AG04449 (cell line): ENCODE measurements around the gene LDLRAD4.

Experiments used
- CTCF ChIA-PET: fragments of 350-600 bp; formaldehyde crosslinking; extraction: SDS; loops from one replicate; lab custom pipeline; 2021; ENCODE audit warnings: antibody characterized with exemption; lab: Yijun Ruan, JAX
- POLR2A ChIA-PET: fragments of 400-600, 350-600 bp; formaldehyde crosslinking; extraction: SDS; loops from one replicate; lab custom pipeline; 2020; ENCODE audit warnings: antibody characterized with exemption, inconsistent platforms; lab: Yijun Ruan, JAX
- DNase-seq: peaks from one replicate; pipeline ENCODE4 v3.0.0-alpha.2; 2010; ENCODE audit warnings: low read depth, low spot score
- H3K4me3 ChIP-seq: 2 replicates; pipeline ENCODE4 v1.5.1; 2011; ENCODE audit warnings: low read depth, mild to moderate bottlenecking, control low read depth, low read length
- TF ChIP-seq, protein P1 (sequence below): IDR thresholded peaks from one replicate; pipeline ENCODE4 v1.5.1; 2011; ENCODE audit warnings: mild to moderate bottlenecking, moderate library complexity, low read length, control low read depth, inconsistent platforms; ENCODE audit not compliant: insufficient read depth; ENCODE audit errors: missing control alignments

LDLRAD4 gene

DNA sequence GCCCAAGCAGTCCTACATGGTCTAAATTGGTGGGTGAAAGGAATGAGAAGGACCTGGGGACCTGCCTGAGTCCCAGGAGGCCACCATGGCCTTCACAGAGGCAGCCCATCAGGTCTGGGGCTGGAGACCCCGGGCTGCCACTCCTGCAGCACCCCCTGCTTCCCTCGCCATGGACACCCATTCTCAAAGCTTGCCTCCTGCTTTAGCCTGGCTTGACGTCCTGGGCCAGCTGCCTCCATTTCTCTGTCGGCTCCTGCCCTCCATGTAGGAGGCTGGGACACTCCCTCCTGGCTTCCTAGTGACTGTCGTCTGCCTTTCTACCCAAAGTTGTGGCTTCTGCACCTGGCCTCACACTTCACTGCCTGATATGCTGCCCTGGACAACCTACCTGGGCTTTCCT lies 309.2 kb downstream of the LDLRAD4 start:
- POLR2A ChIA-PET = no interaction called here
- no peak overlapping the region for H3K4me3 ChIP-seq
- DNase-seq = no peak
- CTCF ChIA-PET = interaction anchor here (7.2 kb wide), 1 partner anchor 313 kb away, joined by 95 read pairs; no protein-coding TSS in a partner anchor
- TF ChIP-seq, protein P1, sequence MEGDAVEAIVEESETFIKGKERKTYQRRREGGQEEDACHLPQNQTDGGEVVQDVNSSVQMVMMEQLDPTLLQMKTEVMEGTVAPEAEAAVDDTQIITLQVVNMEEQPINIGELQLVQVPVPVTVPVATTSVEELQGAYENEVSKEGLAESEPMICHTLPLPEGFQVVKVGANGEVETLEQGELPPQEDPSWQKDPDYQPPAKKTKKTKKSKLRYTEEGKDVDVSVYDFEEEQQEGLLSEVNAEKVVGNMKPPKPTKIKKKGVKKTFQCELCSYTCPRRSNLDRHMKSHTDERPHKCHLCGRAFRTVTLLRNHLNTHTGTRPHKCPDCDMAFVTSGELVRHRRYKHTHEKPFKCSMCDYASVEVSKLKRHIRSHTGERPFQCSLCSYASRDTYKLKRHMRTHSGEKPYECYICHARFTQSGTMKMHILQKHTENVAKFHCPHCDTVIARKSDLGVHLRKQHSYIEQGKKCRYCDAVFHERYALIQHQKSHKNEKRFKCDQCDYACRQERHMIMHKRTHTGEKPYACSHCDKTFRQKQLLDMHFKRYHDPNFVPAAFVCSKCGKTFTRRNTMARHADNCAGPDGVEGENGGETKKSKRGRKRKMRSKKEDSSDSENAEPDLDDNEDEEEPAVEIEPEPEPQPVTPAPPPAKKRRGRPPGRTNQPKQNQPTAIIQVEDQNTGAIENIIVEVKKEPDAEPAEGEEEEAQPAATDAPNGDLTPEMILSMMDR = no peak

DNA sequence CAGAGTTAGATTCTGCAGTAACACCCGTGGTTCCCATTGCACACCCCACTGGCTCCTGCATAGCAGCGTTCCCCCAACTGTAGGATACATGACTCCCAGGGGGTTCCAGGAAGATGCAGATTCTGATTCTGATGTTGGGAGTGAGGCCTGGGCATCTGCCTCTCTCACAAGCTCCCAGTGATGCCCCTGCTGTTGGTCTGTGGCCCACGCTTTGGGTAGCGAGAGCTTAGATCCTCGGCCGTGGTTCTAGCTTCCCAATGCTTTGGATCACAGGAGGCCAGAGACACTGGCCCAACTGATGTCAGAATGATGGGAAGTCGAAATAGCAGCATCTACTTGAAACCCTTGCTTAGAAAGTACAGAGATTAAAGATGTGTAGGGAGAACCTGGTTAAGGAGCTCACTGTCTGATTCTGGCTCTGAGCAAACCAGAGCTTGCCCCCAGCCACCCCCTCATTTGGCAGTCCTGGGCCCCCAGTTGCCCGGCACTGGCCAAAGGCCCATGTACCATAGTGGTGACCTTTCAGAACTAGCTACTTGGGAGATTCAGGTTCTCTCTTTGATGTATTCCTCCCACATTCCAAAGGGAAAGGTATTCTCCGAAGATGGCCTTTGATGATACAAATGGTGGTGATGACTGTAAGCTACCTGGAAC lies 310.3 kb downstream of the LDLRAD4 start:
- no peak for DNase-seq
- H3K4me3 ChIP-seq = no peak overlapping the region
- TF ChIP-seq, protein P1 = no peak
- CTCF ChIA-PET = interaction anchor here (0.9 to 7.2 kb wide), 7 partner anchors 9 to 416 kb away, joined by 3 to 95 read pairs (median 3); no protein-coding TSS in a partner anchor
- POLR2A ChIA-PET = no interaction called here

- TF ChIP-seq, protein P1 = no peak
- ChIA-PET CTCF (interaction anchor here (0.7 to 7.2 kb wide), 15 partner anchors 9 to 417 kb away, joined by 3 to 95 read pairs (median 3); no protein-coding TSS in a partner anchor), POLR2A (no interaction called here)
- DNase-seq = no peak
- no peak overlapping the region for H3K4me3 ChIP-seq
These were observed 311.7 kb downstream of the LDLRAD4 start for GRCh38 chr18:13530033-13530878.

GRCh38 chr18:13530879-13531387 lies 312.4 kb downstream of the LDLRAD4 start:
- CTCF ChIA-PET = interaction anchor here (0.7 to 7.2 kb wide), 12 partner anchors 8 to 357 kb away, joined by 3 to 95 read pairs (median 4); no protein-coding TSS in a partner anchor
- TF ChIP-seq, protein P1 = peak; percentile 70
- H3K4me3 ChIP-seq = no peak overlapping the region
- peak; percentile 10 for DNase-seq
- POLR2A ChIA-PET = no interaction called here

- TF ChIP-seq, protein P1 = no peak
- no peak for DNase-seq
- no peak overlapping the region for H3K4me3 ChIP-seq
- POLR2A ChIA-PET = no interaction called here
- CTCF ChIA-PET = interaction anchor here (1.3 to 7.2 kb wide), 6 partner anchors 10 to 419 kb away, joined by 3 to 95 read pairs (median 4); no protein-coding TSS in a partner anchor
These were observed 313.2 kb downstream of the LDLRAD4 start for GRCh38 chr18:13531681-13532325.
